ENCODE results near the gene PRELID1.
"Not testable (repeated sequence)": the region's sequence is repeated elsewhere in the genome, so short reads cannot be mapped to it uniquely, and the experiment has no call there.

The PRELID1 gene

DNA sequence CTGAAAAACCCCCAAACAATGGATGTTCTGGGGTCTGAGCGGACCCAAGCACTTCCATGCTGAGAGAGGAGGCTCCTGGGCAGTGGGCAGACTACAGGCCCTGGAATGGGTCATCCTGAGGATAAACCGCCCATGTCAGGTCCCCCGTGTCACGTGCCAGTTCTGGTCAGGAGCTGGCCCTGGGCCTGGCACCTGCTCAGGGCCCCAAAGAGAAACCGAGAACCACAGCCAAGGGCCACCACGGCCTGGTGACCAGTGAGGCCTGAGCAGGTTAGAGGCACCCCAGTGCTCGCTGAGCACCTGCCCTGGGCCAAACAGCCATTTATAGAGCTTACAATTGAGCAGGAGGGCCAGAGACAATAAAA lies 32.1 kb downstream of the PRELID1 start:
- DNase-seq (ENCODE audit: low read depth, low spot score) = no peak

DNA sequence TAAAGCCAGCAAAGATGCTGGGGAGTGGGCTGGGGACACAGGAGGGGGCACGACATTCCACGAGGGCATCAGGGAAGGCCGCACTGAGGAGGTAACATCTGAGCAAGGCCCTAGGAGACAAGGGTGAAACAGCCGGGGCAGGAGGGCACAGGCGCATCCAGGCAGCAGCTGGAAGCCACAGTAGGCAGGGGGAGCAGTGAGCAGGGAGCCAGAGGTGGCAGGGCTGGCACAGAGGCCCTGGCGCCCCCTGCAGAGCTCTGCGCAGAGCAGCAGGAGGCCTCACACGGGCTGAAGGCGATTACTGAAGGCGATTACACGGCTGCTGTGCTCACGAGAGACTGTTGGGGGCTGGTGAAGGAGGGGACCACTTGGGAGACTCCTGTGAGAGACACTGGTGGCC lies 32.5 kb downstream of the PRELID1 start:
- DNase-seq (ENCODE audit: low read depth, low spot score) = no peak

DNA sequence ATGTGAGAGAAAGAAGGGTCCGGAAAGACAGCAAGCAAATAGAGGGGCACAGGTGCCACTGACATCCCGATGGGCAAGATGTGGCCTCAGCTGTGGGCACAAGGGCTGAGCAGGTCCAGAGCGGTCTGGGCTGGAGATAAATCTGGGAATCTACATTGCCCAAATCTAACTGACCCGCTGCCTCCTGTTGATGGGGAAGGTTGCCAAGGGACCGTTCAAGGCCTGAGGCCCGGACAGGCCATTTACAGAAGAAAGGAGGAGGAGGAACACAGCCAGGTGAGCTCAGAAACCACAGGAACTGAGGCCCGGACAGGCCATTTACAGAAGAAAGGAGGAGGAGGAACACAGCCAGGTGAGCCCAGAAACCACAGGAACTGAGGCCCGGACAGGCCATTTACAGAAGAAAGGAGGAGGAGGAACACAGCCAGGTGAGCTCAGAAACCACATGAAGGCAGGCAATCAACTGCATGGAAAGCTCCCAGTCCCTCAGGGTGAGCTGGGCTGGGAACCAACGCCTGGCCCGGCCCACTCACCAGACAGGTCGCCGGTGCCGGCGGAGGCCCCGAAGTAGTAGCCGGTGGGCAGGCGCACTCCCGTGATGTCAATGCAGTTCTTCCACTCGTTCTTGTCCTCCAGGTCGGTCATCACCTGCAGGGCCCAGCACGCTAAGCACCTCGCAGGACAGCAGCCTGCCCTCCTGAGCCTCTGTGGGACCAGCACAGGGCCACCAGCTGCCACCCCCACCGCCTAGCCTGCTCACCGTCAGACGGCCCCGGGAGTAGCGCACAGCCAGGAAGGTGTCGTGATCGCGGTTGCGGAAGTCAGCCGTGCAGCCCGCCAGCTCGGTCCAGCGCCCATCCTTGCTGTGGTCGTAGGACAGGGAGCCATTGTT lies 33.2 kb downstream of the PRELID1 start:
- DNase-seq (ENCODE audit: low read depth, low spot score) = no peak

DNA sequence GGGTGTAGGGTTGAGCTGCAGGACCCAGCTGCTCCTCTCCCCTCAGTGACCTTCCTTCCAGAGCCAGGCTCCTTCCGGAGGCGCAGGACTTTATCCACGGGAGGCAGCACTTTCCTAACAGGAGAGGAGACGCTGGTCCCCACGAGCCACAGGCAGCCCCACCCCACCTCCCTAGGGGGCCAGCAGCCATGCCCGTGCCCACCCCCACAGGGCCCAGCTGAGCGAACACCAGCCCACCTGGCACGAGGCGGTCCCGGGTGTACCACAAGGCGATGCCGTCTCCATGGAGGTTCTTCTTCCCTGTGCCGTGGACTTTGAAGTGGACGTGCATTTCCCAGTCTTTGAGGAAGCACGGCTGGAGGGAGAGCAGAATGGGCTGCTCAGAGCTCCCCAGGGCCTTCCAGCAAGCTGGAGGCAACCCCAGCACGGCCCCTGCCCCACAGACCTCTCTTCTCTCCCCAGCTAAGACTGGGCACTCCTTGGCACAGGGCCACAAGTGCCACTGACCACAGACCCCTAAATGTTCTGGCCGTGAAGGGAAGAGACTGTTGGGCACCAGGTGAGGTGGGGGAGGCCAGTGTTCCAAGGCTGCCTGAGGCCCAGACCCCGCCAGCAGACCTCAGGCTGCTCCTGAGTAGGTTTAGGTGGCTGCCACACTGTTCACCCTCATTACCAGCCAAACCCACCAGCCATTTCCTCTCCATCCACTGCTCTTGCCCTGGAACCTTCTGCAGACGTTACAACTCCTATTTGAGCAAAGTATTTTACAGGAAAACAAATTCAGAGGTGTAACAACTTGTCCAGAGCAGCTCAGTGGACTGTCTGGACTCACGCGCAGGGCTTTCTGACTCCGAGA lies 34.9 kb downstream of the PRELID1 start:
- no peak for DNase-seq (ENCODE audit: low read depth, low spot score)

DNA sequence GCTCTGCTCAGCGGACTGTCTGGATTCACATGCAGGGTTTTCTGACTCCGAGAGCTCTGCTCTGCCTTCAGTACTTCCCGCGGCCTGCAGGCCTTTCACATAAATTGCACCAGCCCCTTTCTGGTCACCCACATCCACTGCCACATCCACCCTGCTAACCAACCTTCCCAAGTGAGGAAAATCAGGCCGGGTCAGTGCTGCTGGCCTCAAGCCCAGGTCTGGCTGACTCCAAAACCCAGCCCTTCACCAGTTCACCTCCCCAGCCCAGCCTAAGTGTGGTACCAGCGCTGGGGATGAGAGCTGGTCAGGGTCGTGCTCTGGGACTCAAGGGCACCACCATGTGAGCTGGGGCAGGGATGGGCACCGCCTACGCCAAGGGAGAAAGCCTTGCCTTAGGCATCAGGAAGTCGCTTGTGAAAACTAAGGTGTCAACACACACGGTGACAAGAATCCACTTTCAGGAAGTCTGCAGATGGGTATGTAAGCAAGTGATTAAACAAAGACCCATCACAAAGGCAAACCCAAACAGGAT lies 35.6 kb downstream of the PRELID1 start:
- no peak for DNase-seq (ENCODE audit: low read depth, low spot score)

DNA sequence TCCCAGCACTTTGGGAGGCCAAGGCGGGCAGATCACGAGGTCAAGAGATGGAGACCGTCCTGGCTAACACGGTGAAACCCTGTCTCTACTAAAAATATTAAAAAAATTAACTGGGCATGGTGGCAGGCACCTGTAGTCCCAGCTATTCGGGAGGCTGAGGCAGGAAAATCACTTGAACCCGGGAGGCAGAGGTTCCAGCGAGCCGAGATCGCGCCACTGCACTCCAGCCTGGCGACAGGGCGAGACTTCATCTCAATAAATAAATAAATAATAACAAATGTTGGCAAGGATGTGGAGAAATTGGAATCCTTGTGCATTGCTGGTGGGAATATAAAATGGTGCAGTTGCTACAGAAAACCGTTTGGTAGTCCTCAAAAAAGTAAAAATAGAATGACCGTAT lies 39.4 kb downstream of the PRELID1 start:
- not testable (repeated sequence) for DNase-seq (ENCODE audit: low read depth, low spot score)

DNA sequence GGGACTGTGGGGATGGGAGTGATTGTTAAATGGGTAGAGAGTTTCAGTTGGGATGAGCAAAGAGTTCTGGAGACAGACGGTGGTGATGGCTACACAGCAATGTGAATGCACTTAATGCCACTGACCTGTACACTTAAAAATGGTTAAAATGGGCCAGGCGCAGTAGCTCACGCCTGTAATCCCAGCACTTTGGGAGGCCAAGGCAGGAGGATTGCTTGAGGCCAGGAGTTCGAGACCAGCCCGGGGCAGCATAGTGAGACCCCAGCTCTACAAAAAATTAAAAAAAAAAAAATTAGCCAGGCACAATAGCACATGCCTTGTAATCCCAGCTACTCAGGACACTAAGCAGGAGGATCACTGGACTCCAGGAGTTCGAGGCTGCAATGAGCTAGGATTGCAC lies 40.2 kb downstream of the PRELID1 start:
- DNase-seq (ENCODE audit: low read depth, low spot score) = no peak

DNA sequence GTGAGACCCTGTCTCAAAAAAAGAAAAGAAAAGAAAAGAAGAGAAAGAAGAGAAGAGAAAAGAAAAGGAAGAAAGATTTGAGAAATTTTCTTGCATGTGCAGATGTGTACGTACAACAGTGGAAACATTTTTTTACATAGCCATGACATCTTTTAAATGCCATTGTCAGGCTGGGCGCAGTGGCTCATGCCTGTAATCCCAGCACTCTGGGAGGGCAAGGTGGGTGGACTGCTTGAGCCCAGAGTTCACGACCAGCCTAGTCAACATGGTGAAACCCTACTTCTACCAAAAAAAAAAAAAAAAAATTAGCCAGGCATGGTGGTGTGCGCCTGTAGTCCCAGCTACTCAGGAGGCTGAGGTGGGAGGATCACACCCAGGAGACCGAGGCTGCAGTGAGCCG lies 41.3 kb downstream of the PRELID1 start:
- DNase-seq (ENCODE audit: low read depth, low spot score) = no peak

DNA sequence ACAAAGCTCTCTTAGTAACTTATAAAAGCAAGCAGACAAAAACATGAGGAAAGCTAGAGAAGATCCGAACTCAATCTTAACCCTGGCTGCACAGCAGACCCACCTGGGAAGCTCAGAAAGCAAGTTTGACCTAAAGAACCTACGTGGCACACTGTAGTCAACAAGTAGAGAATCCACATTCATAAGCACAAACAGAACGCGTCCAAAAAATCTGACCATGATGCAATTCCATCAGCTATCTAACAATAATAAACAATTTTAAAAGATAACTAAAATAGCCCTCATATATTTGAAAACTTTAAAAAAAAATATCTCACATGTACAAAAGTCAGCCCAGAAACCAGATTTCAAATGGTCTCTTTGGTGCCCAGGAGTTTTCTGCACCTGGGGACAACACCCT lies 43.2 kb downstream of the PRELID1 start:
- DNase-seq (ENCODE audit: low read depth, low spot score) = no peak

DNA sequence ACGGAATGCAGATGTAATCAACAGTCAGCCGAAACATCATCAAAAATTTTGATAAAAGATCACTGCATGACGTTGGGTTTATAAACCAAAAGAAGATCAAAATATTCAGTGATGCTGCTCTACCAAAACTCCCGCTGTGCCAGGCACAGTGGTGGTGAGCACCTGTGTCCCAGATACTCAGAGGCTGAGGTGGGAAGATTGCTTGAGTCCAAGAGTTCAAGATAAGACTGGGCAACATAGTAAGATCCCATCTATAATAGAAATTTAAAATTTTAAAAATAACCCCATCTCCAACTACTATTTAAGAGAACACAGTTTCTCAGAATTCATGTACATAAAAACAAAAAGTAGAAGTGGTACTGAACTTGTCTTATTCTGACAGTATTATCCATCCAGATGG lies 44.1 kb downstream of the PRELID1 start:
- DNase-seq (ENCODE audit: low read depth, low spot score) = no peak

DNA sequence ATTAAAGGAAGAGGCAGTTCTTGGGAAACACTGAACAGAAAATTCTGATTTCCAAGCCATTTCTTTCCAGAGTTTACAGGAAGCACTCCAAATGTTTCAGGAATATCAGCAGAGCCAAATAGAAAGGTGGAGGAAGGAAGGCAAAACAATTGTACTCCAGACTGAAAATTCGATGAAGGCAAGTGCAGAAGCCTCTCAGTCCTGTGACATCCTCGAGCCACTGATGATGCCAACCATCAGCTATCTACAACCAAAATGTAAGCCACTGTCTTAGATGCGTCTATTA lies 45.7 kb downstream of the PRELID1 start:
- no peak for DNase-seq (ENCODE audit: low read depth, low spot score)

DNA sequence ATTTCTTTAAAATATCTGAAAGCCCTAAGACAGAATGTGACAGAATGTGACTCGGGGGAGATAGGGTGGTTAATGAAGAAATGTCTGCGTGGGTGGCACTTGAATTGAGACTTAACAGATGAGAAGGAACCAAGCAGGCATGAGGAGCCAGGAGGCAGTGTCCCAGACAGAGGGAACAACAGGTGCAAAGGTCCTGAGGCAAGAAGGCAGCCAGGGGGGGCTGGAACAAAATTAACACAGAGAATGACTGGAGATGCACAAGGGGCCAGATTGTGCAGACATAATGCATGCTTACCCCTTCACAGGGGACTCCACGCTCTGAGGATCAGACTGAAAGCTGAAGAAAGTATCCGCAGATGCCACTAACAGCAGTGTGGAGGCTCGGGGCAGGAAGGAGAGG lies 46.2 kb downstream of the PRELID1 start:
- DNase-seq (ENCODE audit: low read depth, low spot score) = no peak

DNA sequence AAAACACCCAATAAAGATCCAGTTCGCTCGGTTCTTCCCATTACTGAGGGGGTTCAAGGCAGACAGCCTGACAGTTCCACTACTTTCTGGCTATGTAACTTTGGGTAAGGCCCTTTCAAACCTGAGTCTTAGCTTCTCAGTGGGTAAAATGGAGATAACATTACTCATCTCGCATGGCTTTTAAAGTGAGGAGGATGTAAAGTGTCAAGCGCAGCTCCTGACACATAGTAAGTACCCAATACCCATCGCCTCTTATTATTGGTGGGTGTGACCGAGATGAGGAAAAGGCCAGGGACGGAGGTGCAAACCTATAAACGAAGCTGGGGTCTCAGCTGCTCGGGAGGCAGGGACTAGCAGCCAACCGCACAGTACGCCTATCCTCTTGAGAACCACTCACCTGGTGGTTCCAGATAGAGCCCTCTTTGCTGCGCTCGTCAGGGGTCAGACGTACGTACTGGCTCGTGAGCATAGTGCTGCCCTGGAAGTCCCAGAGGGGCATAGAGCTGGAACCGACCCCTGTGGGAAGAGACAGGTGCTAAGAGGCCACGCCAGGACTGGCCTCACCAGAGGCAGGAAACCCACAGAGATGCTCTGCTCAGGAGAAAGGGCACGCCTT lies 47.3 kb downstream of the PRELID1 start:
- DNase-seq (ENCODE audit: low read depth, low spot score) = no peak

DNA sequence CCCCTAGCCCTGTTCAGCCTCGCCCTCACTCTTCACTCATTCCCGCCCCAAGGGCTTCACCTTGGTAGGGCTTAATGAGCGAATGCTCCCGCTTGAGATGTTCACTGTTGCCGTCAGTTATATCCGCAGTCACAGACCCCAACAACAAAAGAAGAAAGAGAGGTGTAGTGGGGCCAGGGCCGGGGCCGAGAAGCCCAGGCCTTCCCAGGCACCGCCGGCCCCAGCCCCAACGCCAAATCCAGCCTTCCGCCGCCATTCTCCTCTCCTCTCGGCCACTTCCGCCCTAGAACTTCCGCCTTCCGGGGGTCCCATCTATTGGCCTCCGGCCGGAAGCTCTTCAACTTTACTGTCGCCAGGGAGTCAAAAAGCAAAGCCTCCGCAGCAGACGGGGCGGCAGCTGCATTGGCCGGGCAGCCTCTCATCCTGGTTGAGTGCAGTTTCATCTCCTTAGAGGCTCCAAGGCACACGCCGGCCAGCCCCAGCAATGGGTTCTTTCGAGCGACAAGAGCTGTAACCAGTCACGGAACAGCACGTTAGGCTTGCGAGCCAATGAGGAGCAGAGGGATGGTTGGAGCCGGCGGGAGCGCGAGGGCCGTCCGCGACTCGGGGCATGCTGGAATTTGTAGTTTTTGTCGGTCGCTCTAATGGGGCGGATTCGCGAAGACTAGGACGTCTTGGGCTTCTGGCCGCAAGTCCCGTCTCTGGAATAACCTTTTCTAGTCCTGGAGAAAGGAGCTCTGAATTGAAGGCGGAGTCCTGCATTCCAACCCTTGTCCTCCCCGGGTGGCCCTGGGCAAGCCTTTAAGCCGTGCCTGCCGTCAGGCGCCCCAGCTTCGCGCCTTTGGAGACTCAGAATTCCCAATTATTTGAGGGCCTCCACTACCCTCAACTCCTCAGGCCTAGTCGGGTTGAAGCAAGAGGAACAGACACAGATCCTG lies 48.1 kb downstream of the PRELID1 start, which contains the start of gene LMAN2:
TSS of gene LMAN2 (minus strand) at position 277 of the 938 bp plus-strand sequence. CDS start at position 256, 21 bp downstream.
- peak; percentile 89 for DNase-seq (ENCODE audit: low read depth, low spot score)

DNA sequence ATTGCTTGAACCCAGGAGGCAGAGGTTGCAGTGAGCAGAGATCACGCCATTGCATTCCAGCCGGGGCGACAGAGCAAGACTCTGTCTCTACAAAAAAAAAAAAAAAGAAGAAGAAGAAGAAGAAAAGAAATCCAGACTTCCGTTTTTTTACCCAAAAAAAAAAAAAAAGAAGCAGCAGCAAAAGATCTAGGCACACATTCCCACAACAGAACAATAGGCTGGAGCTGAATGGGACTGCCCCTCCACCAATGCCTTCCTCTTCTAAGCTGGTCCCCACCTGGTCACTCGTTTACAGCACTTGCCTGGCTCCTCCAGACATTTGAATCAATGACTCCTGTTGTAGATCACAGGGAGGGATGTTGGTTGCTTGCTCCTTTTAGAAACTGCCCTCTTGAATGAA lies 49.5 kb downstream of the PRELID1 start:
- DNase-seq (ENCODE audit: low read depth, low spot score) = no peak

DNA sequence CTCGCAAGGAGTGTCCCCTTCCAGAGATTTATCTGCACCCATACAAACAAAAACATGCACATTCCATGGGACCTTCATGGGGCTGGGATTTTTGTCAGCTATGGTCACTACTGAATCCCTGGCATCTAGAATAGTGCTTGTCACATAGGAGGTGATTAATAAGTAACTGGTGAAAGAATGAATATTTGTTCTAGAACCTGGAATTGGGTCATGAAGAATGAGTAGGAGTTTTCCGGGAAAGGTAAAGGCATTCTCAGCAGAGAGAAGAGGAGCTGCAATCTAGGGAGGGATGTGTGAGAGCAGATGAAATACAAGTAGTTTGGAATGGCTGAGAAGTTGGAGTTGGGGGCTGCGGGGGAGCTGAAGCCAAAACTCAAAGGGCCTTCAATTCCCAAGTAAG lies 50.7 kb downstream of the PRELID1 start:
- DNase-seq (ENCODE audit: low read depth, low spot score) = no peak

DNA sequence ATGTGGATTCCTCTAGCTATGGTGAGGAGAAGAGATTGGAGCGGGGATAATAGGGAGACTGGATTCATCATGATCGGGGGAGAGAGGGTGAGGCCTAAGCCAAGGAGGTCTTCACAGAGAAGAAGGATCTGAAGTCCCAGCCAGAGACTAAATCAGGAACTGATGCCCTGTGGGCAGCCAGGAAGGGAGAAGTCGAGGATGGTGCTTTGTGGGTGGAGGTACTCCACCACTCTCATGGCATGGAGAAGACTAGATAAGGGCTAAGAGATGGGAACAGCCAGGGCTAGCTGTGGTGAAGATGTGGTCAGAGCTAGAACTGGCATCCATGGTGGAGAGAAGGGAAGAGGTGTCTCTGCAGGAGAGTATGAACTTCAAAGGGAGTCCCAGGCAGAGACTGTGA lies 51.1 kb downstream of the PRELID1 start:
- no peak for DNase-seq (ENCODE audit: low read depth, low spot score)

DNA sequence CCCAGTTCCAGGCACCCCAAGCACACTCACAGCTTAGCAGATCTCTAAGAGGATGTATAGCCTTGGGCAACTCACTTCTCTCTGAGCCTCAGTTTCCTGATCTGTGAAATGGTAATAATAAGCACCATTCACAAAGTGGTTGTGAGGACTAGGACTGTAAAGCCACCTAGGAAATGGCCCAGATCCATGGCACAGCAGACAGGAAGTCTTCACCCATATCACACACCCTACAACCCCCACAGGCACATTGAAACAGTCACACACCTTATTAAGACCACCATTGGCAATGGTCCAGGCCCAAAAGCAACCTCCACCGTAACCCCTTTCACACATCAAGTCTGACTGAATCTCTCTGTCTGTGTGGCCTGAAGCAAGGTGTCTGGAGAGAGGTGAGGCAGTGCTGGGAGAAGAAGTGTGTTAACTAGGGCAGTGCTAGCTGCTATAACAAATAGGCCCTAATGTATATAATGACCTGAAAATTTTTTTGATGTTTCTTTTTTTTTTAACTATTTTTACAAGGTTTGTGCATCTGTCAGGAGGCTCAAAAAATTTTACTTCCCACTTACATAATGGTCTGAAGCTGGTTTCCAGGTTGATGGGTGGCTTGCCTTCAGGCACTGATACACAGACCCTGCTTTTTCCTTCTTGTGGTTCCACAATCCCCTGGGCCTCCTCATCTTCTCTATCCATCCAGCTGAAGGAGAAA lies 51.7 kb downstream of the PRELID1 start:
- no peak for DNase-seq (ENCODE audit: low read depth, low spot score)

DNA sequence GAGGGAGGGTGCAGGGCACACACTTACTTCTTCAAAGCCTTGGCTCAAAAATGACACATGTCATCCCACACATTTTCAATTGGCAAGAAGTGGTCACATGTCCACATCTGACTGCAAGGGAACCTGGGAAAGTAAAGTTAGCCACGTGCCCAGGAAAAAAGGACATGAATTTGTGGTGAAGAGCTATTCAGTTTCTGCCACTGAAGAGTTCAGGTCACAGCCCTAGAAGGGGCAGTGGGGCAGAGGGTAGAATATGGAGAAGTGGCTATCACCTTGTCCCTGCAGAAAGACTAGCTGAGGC lies 52.2 kb downstream of the PRELID1 start:
- DNase-seq (ENCODE audit: low read depth, low spot score) = no peak
